Amniotic epithelial cell (primary cell): ENCODE results near the gene FBXW5.

Source experiments
- DNase-seq: peaks from one replicate; pipeline ENCODE4 v3.0.0-alpha.2; 2010; ENCODE audit warnings: low read depth

The FBXW5 gene

DNA sequence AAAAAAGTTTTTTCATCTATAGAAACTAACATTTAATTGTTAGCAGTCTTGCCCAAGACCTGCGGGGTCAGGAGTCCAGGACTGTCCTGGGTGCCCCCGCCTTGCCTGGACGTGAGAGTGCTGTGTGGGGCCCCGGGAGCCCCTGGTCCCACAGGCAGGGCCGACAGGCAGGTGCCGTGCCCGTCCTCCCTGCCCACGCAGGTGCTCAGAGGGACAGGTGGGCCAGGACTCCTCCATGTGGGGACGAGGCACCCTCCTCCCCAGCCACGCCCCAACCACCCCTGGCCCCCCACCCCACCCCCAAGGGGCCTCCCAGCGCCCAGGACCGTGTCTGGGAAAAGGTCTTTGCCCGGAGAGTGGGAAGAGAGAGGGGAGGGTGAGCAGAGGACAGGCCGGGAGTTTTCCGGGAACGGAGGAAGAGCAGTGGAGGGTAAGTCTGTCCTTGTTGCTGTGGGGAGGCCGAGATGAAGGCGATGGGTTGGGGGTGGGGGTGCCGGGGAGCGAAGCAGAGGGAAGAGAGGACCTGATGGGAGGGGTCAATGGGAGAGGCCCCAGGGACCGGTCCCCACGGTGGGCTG is 4.8 kb upstream of the FBXW5 start:
- no peak for DNase-seq

GRCh38 chr9:136947955-136948510 is 3.5 kb upstream of the FBXW5 start:
- DNase-seq = peak; percentile 15

DNA sequence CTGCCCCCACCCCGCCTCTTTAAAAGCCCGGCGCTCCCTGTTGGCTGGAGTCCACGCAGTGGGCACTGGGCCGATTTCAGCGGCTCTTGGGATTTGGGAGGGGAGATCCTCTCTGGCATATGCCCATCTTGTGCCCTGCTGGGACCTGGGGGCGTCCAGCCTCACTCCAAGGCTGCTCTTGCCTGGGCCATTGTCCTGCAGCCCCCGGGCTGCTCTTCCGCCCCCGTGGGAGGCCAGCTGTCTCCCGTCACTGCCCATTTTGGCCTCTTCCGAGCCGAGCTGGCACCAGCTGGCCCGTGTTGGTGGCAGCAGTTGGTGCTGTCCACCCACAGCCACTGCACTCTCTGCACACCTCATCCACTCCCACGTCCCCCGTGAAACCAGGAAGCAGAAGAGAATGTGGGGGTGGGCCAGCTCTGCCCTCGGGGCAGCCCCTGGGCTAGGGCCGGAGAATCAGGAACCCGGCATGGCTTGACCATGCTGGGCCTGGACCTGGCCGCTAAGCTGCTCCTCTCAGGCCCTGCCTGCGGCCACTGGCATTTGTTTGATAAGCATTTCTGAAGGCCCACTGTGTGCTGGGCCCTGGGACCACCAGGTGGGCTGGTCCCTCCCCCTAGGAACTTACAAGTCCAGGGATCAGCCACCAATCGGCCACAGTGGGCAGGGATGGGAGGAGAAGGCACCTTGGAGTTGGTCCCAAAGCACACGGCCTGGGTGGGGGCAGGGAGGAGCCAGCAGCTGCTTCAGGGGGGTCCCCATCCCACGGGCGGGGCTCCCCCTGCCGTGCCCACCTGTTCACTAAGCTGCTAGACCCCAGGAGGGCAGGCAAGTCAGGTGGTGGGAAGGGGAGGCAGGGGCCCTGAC is 2.7 kb upstream of the FBXW5 start:
- no peak for DNase-seq

DNA sequence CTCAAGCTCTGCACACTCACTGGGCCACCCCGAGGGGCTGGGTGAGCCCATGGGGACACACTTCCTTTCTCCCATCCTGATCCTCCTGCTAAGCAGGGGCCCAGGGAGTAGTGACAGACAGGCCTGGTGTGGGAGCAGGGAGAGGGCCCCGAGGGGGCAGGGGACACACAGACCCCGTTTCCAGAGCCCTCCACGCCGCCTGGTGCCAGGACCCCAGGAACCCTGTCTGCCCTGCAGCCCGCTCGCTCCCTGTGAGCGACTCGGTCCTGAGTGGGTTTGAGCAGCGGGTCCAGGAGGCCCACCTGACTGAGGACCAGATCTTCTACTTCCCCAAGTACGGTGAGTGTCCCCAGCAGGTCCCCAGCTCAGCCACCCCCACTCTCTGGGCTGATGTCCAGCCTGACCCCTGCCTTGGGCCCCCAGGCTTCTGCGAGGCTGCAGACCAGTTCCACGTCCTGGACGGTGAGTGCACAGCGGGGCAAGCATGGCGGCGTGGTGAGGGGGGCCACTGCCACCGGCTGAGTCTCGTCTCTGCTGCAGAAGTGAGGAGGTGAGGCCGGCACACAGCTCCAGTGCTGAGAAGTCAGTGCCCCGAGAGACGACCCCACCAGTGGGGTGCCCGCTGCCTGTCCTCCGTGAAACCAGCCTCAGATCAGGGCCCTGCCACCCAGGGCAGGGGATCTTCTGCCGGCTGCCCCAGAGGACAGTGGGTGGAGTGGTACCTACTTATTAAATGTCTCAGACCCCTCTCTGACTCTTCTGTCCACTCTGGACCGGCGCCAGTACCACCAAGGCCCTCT is 1.9 kb upstream of the FBXW5 start:
- no peak for DNase-seq

GRCh38 chr9:136945333-136946227 is 1.0 kb upstream of the FBXW5 start:
- DNase-seq = no peak

GRCh38 chr9:136944212-136944518 is 373 bp downstream of the FBXW5 start:
- peak; percentile 29 for DNase-seq

DNA sequence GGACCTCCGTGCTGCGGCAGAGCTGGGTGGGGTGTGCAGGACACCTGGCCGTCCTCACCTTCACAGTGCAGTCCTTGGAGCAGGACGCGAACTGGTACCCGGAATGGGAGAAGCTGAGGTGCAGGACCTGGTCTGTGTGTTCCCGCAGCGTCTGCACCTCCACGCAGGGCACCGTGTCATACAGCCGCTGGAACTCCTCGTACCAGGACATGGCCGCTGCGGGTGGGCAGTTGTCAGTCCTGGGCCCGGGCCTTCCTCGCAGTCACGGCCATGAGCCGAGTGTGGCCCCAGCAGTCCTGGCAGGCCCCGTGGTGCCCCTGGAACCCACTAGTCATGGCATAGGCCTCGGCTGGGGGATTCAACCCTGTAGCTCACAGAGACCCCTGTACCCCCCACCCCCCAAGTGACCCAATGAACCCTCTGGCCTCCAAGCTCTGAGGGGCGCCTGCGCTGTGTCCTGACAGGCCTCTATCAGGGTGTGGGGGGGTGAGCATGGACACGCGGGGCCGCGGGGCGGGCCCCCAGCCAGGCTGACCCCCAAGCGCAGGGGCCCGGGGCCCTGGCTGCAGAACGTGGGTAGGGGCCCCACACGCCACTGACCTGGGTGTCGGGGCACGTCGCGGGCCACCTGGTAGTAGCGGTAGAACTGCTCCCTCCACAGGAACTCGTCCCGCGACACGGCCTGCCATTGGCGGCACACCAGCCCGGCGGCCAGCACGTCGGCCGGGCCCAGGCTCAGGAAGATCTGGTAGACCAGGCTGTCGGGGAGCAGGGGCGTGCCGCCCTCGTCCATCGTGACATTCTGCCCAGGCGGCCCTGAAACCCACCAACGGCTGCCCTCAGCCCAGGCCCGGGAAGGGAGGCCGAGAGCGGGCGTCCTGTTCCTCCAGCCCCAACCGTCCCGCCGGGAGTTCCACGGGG is 987 bp downstream of the FBXW5 start:
- DNase-seq = peak; percentile 5

GRCh38 chr9:136942881-136943230 is 1.7 kb downstream of the FBXW5 start:
- no peak for DNase-seq

DNA sequence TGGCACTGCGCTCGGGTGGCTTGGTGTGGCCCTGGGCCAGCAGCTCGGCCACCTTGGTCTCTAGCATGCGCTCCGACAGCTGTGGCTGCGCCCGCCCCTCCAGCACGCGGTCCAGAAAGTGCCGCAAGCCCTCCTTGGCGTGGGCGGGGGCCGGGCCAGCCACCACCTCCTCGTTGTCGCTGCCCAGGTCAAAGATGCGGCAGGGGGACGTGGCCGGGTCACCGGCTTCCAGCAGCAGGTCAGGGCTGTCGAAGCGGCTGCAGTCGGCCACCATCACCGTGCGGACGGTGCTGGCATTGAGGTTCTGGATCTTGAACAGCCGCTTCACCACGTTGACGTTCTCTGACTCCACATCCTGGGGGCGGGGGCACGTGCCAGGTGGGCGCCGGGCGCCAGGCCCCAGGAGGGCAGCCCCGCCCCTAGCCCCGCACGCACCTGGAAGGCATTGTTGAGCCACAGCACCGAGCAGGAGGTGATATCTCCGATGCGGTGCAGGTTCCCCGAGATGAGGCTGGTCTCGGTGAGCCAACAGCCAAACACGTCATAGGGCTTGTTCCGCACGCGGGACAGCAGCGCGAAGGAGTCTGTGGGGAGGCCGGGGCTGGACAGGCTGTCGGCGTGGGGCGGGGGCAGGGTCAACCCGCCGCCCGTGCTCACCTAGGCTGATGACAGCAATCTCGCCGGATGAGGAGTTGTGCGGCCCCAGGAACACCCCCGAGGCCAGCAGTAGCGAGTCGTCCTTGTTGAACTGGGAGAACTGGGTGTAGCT is 2.2 kb downstream of the FBXW5 start:
- DNase-seq = no peak

- DNase-seq = no peak
Observed at GRCh38 chr9:136941231-136942111, 3.1 kb downstream of the FBXW5 start.

DNA sequence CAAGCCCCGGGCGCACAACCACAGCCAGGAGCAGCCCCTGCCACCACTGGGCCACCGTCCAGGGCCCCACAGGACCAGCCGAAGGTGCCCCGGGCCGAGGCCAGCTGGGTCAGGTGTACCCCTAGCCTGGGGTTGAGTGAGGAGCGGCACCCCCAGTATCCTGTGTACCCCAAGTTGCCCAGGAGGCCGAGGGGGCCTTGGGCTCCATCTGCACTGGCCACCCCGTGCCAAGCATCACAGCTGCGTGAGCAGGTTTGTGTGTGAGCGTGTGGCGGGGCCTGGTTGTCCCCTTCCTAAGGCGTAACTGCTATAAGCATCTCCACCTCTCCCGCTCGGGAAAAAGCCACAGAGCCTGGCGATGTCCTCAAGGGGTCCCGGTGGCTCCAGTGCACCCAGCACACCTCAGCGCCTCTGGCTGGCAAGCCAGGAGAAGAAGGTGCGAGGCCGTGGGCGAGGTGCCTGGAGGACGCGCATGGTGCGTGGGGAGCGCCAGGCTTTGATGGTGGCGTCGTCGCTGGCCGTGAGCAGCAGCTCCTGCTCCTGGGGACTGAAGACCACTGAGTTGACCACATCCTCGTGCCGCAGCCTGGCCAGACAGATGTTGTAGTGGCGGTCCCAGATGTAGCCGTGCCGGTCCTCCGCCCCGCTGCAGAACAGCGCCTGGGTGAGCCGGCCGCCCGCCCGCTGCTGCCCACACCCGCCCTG is 3.9 kb downstream of the FBXW5 start:
- no peak for DNase-seq

DNA sequence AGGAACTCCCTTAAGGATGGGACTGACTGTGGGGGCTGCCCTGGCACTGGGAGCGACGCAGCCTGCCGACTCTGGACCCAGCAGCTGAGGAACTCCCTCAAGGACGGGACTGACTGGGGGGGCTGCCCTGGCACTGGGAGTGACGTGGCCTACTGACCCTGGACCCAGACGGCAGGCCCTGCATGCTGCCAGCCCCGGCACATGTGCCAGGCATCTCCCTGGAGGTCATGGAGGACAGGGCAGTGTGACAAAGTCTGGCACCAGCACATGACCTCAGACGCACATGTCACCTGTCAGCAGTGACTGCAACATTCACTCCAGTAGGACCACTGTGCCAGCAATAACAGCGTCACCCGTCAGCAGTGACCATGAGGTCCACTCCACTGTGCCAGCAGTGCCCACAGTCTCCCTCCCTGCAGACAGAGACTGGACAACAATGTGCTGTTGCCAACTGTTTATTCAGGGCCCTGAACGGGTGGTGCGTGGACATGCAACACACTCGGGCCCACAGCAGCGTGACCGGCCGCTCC is 4.5 kb downstream of the FBXW5 start:
- DNase-seq = no peak

DNA sequence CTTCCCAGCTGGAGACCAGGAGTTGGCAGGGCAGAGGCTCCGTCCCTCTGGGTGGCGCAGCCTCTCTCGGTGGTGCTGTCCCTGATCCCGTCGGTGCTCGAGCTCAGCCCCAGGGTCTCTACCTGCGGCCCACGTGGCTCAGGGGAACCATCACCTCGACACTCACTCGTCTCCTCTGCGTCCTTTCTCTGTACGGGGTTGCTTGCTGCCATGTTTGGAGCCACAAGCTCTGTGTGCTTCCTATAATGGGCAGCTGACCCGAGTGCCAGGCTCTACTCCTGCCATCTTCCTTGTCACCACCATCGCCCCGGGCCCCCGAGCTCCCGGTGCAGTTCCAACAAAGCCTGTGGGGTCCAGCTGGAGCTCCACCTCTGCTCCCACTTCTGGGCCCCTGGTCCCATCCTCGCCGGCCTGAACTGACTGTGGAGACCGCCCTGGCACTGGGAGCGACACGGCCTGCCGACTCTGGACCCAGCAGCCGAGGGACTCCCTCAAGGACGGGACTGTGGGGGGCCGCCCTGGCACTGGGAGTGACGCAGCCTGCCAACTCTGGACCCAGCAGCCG is 5.0 kb downstream of the FBXW5 start:
- no peak for DNase-seq

- no peak for DNase-seq
Observed at GRCh38 chr9:136937186-136938001, 7.1 kb downstream of the FBXW5 start.

GRCh38 chr9:136936645-136937170 is 7.8 kb downstream of the FBXW5 start:
- DNase-seq = no peak

DNA sequence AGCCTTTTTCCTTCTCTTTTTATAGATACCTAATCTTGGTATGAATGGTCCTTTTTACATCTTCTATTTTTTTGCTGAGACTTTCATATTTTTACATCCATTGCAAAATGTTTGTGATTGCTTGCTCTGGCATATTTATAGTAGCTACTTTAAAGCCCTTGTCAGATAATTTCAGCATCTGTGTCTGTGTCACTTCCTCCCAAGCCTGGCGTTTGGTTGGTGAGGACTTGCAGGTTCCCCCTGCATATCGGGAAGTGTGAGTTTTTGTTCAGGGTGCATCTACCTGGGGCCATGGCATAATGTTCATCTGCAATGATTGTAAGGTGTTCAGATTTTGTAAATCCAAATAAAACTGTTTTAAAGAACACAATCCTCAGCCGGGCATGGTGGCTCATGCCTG is 8.9 kb downstream of the FBXW5 start:
- no peak for DNase-seq

DNA sequence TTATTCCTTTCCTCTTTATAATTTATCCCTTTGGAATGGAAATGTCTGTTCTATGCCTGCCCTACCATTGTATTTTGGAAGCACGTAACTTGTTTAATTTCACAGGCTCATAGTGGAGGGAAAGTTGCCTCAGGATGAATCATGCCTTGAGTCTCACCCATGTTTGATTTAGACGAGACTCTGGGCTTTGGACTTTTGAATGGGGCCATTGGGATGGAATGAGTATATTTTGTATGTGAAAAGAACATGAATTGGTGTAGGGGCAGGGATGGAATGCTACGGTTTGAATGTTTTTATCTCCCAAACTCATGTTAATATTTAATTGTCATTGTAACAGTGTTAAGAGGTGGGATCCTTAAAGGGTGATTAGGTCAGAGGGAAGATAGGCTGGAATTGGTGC is 10.3 kb downstream of the FBXW5 start:
- no peak for DNase-seq
